HG03565 (cell line): ENCODE data around the gene ANKFY1.
"Not testable (repeated sequence)": the region's sequence is repeated elsewhere in the genome, so short reads cannot be mapped to it uniquely, and the experiment has no call there.

Experiments used
- ATAC-seq: cut with Tn5 transposase; IDR thresholded peaks from one replicate; pipeline ENCODE4 v1.9.1; 2021; ENCODE audit warnings: mild to moderate bottlenecking, moderate library complexity; ENCODE audit not compliant: unreplicated experiment

ANKFY1 gene

GRCh38 chr17:4159761-4160160 lies 104.0 kb downstream of the ANKFY1 start:
- ATAC-seq, result no peak

GRCh38 chr17:4157618-4158333 lies 106.0 kb downstream of the ANKFY1 start:
- no peak for ATAC-seq

- no peak for ATAC-seq
These were observed 106.9 kb downstream of the ANKFY1 start for GRCh38 chr17:4156750-4157381.

DNA sequence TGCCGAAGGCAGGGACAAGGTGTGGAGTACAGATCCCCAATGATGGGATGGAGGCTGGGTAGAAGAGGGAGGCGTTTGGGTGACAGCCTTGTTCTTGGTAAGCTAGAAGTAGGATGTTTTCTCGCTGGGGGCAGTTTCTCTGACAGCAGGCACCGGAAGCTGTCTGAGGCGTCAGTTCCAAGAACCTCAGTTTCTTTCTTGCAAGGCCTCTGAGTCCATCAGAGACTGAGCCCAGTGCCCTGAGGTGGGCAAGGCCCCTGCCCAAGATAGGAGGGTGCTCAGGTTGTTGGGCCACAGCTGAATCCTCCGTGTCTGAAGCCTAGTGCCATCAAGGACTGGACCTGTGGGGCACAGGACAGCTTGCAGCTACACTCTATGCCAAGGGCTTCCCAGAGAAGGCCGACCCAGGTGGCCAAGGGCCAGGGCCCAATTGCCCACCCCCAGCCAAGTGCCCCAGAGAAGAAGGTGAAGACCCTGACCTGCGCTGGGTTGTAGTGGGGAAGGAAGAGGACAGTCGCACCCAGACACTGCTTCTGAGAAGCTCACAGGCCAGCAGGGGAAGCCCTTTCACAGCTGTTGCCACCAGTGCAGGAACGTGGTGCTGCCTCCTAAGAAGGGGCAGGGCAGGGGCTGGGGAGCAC lies 107.7 kb downstream of the ANKFY1 start:
- no peak for ATAC-seq

- no peak for ATAC-seq
These were observed 109.6 kb downstream of the ANKFY1 start for GRCh38 chr17:4154201-4154600.

- ATAC-seq, result no peak
These were observed 111.3 kb downstream of the ANKFY1 start for GRCh38 chr17:4152471-4152870.

GRCh38 chr17:4150096-4150495 lies 113.7 kb downstream of the ANKFY1 start:
- ATAC-seq, result no peak

DNA sequence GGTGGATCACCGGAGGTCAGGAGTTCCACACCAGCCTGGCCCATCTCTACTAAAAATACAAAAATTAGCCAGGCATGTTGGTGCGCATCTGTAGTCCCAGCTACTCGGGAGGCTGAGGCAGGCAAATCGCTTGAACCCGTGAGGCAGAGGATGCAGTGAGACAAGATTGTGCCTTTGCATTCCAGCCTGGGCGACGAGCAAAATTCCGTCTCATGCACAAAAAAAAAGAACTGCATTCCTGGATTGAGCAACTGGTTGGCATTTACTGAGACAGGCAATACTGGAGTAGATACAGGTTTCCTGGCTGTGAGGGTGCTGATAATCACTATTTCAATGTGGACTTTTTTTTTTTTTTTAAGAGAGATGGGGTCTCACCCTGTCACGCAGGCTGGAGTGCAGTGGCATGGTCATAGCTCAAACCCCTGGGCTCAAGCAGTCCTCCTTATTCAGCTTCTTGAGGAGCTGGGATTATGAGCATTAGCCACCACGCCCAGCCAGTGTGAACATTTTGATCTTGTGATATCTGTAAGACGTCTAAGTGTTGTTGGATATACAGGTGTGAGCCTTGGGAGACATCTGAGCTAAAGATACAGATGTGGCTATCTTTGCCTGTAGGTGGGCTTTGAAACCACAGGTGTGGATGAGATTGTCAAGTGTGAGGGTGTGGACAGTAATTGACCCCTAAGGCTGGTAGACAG lies 115.0 kb downstream of the ANKFY1 start:
- no peak for ATAC-seq

- no peak for ATAC-seq
These were observed 115.9 kb downstream of the ANKFY1 start for GRCh38 chr17:4147751-4148310.

DNA sequence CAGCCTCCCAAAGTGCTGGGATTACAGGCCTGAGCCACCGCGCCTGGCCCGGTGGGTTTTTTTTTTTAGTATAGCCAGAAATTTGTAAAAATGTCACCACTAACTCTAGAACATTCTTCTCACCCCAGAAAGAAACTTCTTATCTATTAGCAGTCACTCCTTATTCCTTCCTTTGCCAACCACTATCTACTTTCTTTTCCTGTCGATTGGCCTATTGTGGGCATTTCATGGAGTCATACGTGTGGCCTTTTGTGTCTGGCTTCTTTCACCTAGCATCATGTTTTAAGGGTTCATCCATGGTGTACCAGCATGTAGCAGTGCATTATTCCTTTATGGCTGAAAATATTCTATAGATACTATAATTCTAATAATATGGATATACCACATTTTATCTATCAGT lies 117.1 kb downstream of the ANKFY1 start:
- ATAC-seq, result no peak

GRCh38 chr17:4144422-4144747 lies 119.4 kb downstream of the ANKFY1 start:
- ATAC-seq, result no peak

DNA sequence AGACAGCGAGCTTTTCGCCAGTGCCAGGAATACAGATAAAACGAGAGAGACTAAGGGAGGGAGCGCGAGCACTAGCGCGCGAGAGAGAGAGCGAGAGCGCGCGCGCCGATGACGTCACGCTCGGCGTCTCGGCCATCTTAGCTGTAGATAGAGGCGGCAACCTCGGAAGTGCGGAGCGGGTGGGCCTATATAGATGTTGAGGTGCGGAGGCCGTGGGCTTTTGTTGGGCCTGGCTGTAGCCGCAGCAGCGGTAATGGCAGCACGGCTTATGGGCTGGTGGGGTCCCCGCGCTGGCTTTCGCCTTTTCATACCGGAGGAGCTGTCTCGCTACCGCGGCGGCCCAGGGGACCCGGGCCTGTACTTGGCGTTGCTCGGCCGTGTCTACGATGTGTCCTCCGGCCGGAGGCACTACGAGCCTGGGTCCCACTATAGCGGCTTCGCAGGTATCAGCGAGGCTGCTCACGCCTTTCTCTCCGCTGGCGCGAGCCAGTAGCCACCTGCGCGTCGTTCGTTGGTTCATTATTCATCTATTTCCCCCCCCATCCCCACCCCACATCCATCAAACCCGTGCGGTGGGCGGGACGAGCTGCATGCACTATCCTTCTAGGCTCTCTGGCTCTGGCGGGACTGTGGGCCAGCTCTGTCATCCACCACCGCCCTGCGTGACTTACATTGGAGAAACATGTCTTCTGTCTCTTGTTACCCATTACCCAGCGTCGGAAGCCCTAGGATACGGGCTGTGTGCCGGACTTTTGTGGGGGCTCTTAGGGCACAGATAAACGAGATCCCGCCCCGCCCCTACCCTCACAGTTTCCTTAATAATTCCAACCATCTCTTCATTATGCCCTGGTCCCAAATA lies 120.0 kb downstream of the ANKFY1 start:
- peak; percentile 49 for ATAC-seq

- peak; percentile 4 for ATAC-seq
These were observed 121.5 kb downstream of the ANKFY1 start for GRCh38 chr17:4142107-4142900.

DNA sequence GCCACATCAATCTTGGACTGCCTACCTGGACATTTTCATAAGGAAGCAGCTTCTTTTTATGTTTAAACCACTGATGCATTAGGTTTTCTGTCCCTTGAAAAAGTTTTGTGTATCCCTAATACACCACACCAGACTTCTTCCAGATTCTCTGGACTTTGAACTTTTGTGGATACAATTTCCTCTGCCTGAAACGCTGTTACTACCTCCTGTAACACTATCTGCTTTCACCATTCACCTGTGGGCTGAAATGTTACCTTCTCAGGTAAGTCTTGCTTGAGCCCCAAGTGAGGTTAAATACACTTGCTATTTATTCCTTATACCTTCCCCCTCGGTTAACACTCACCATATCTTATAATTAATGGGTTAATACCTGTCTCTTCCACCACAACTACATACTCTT lies 123.7 kb downstream of the ANKFY1 start:
- ATAC-seq, result no peak

GRCh38 chr17:4138906-4139526 lies 124.8 kb downstream of the ANKFY1 start:
- ATAC-seq, result not testable (repeated sequence)

GRCh38 chr17:4136373-4136772 lies 127.4 kb downstream of the ANKFY1 start:
- no peak for ATAC-seq

GRCh38 chr17:4135489-4135888 lies 128.3 kb downstream of the ANKFY1 start:
- no peak for ATAC-seq

DNA sequence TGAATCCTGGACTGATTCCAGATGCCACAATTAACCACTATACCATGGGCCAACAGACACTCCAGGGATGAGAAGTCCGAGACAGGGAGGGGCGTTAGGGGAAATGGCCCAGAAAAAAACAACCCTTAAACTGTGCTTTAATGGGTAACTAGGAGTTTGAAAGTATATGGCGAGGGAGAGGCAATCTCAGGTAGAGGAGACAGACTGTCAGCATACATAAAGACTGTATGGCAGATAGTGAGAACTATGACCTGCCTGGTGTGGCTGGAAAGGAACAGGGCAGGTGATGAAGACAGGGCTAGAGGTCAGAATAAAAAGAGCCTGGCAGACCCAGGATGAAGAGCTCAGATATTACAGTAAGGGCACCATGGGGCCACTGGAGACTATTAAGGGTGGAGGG lies 129.1 kb downstream of the ANKFY1 start:
- ATAC-seq, result no peak

- ATAC-seq, result no peak
These were observed 133.1 kb downstream of the ANKFY1 start for GRCh38 chr17:4130715-4131114.
